Endothelial cell of umbilical vein (primary cell): Measurements from ENCODE around the gene GPR4. TPM values are rescaled to one million over a fixed set of nuclear protein-coding genes. Genes with fewer than 3 reads are reported as not detected.
A peak's percentile ranks its signal among the peaks of the same experiment; 100 is the strongest.

Experiments
- BruUV-seq: library from RNA; stranded (reverse); fragments of 400-500 nt; replicated peaks from 2 replicates; lab custom pipeline; 2021; lab: Mats Ljungman, UMichigan
- CTCF ChIA-PET: fragments of 300-600, 350-600 bp; sonication (Branson Sonifier 250); formaldehyde crosslinking; loops from one replicate; lab custom pipeline; 2021; ENCODE audit warnings: antibody characterized with exemption, inconsistent platforms; lab: Charles Lee
- POLR2A ChIA-PET: fragments of 300-600, 350-600 bp; sonication (Branson Sonifier 250); formaldehyde crosslinking; loops from one replicate; lab custom pipeline; 2021; ENCODE audit warnings: antibody characterized with exemption, inconsistent platforms; lab: Charles Lee
- DNase-seq: peaks from one replicate; pipeline ENCODE4 v3.0.0-alpha.2; 2011; ENCODE audit warnings: low read depth, low spot score
- FAIRE-seq: peaks from 2 replicates; lab custom pipeline; 2011; peaks lifted over from hg19 to GRCh38; lab: Jason Lieb, UNC
- H2AFZ ChIP-seq: 2 replicates; pipeline ENCODE4 v1.6.0; 2012; ENCODE audit warnings: low read depth, low read length, control low read depth, inconsistent platforms
- H3K27ac ChIP-seq: 2 replicates; pipeline ENCODE4 v1.5.1; 2011; ENCODE audit warnings: low read depth, mild to moderate bottlenecking, control low read depth, low read length, moderate library complexity; ENCODE audit not compliant: insufficient read depth
- H3K27me3 ChIP-seq, 2 experiments: 2 replicates each; pipeline versions ENCODE4 v1.6.0 to v1.6.1; 2011; ENCODE audit warnings: low read length in 2 of 2, mixed read lengths in 1 of 2; ENCODE audit not compliant: control insufficient read depth in 2 of 2, insufficient read depth in 2 of 2
- H3K36me3 ChIP-seq, 2 experiments: 2 replicates in 1 of 2; 3 replicates in 1 of 2; pipeline ENCODE4 v1.5.1; 2011; ENCODE audit warnings: low read length in 2 of 2, mild to moderate bottlenecking in 1 of 2, moderate library complexity in 1 of 2; ENCODE audit not compliant: control insufficient read depth in 2 of 2, insufficient read depth in 2 of 2; ENCODE audit errors: extremely low read depth in 1 of 2
- H3K4me1 ChIP-seq: 3 replicates; pipeline ENCODE4 v1.5.1; 2011; ENCODE audit warnings: mild to moderate bottlenecking, low read length; ENCODE audit not compliant: control insufficient read depth, insufficient read depth; ENCODE audit errors: extremely low read depth
- H3K4me2 ChIP-seq: 2 replicates; pipeline ENCODE4 v1.6.1; 2011; ENCODE audit warnings: low read length, control low read depth, mixed read lengths; ENCODE audit not compliant: insufficient read depth
- H3K4me3 ChIP-seq, 3 experiments: fragments of 200-600 bp in 1 of 3; sonication (generic), shearing (Covaris generic) in 1 of 3; replicated peaks in 1 of 3; 2 replicates each; pipeline ENCODE4 v1.5.1; 2011 to 2016; ENCODE audit warnings: control low read depth in 3 of 3, low read length in 3 of 3, mild to moderate bottlenecking in 2 of 3, inconsistent platforms in 1 of 3, low read depth in 1 of 3, moderate library complexity in 1 of 3; ENCODE audit not compliant: insufficient read depth in 1 of 3
- H3K79me2 ChIP-seq: 2 replicates; pipeline ENCODE4 v1.6.0; 2012; ENCODE audit warnings: low read length, inconsistent platforms; ENCODE audit not compliant: control insufficient read depth, insufficient read depth
- H3K9ac ChIP-seq: replicated peaks from 2 replicates; pipeline ENCODE3; 2011; ENCODE audit warnings: low read length, control low read depth; ENCODE audit not compliant: insufficient read depth; ENCODE audit errors: extremely low read depth
- H3K9me1 ChIP-seq: replicated peaks from 3 replicates; pipeline ENCODE4 v1.6.0; 2011; ENCODE audit warnings: mild to moderate bottlenecking, low read length; ENCODE audit not compliant: control insufficient read depth, insufficient read depth; ENCODE audit errors: extremely low read depth
- H3K9me3 ChIP-seq: replicated peaks from 2 replicates; pipeline ENCODE4 v1.5.1; 2012; ENCODE audit warnings: low read length, inconsistent platforms; ENCODE audit not compliant: control insufficient read depth, insufficient read depth
- H4K20me1 ChIP-seq: replicated peaks from 2 replicates; pipeline ENCODE3; 2011; ENCODE audit warnings: mild to moderate bottlenecking, low read length; ENCODE audit not compliant: control insufficient read depth, insufficient read depth; ENCODE audit errors: extremely low read depth
- CTCF ChIP-seq, 2 donors: IDR thresholded peaks; 1 replicate in 1 of 2; 2 replicates in 1 of 2; pipeline ENCODE4 v1.5.1; 2011; ENCODE audit warnings: low read length in 2 of 2, mild to moderate bottlenecking in 2 of 2, moderate library complexity in 2 of 2, control low read depth in 1 of 2, inconsistent platforms in 1 of 2, low read depth in 1 of 2; ENCODE audit not compliant: insufficient read depth in 1 of 2; ENCODE audit errors: extremely low read depth in 1 of 2
- EZH2 ChIP-seq: IDR thresholded peaks from 2 replicates; pipeline ENCODE4 v1.6.1; 2012; ENCODE audit warnings: borderline replicate concordance, low read depth, mild to moderate bottlenecking, moderate library complexity, low read length, inconsistent platforms; ENCODE audit not compliant: severe bottlenecking
- FOS ChIP-seq: IDR thresholded peaks from 2 replicates; pipeline ENCODE4 v1.6.1; 2011; ENCODE audit warnings: mild to moderate bottlenecking, low read length, moderate library complexity, borderline replicate concordance; ENCODE audit not compliant: insufficient read depth
- GATA2 ChIP-seq: IDR thresholded peaks from 2 replicates; pipeline ENCODE4 v1.7.0; 2011; ENCODE audit warnings: low read depth, mild to moderate bottlenecking, moderate library complexity, mixed read lengths, low read length; ENCODE audit not compliant: insufficient read length, insufficient read depth
- JUN ChIP-seq: IDR thresholded peaks from 2 replicates; pipeline ENCODE4 v1.6.1; 2011; ENCODE audit warnings: borderline replicate concordance, low read depth; ENCODE audit not compliant: insufficient read length, insufficient read depth
- MYC ChIP-seq: IDR thresholded peaks from one replicate; pipeline ENCODE4 v1.6.1; 2011; ENCODE audit warnings: mild to moderate bottlenecking, low read depth, low read length
- POLR2A ChIP-seq: IDR thresholded peaks from 2 replicates; pipeline ENCODE4 v1.6.1; 2012; ENCODE audit warnings: low read depth, mild to moderate bottlenecking, control low read depth, low read length
- POLR2AphosphoS5 ChIP-seq: IDR thresholded peaks from 2 replicates; pipeline ENCODE4 v1.6.1; 2012; ENCODE audit warnings: low read depth, mild to moderate bottlenecking, control low read depth, low read length, moderate library complexity; ENCODE audit not compliant: insufficient read depth
- dilution Hi-C: fragments of 300-500 bp; cut with MboI; formaldehyde crosslinking; loops from one replicate; pipeline ENCODE4 v1.15.0; 2019; ENCODE audit warnings: low sequenced_read_pairs; ENCODE audit not compliant: extremely low pct_ligation_motif_present
- intact Hi-C: fragments of 100-400 bp; cut with micrococcal nuclease; formaldehyde crosslinking; loops from one replicate; pipeline ENCODE4 v1.10.0; 2022
- polyA plus RNA-seq, 4 experiments: library from polyadenylated mRNA; depleted of rRNA in 3 of 4; stranded (reverse) in 3 of 4; unstranded in 1 of 4; fragments of >200 nt; gene quantifications; 2 replicates each; pipeline versions ENCODE4 v1.2.1 to v1.2.3, GENCODE V29; 2011 to 2012; ENCODE audit warnings: missing spikeins in 1 of 4
- total RNA-seq: library from RNA; stranded (reverse); gene quantifications from 2 replicates; pipeline ENCODE4 v1.2.3, GENCODE V29; 2021
- TF ChIP-seq, protein P1 (sequence below): IDR thresholded peaks from 2 replicates; pipeline ENCODE4 v1.6.1; 2011; ENCODE audit not compliant: insufficient read depth, insufficient read length

The GPR4 gene
- total and polyA plus RNA-seq, 2 donors (not counting 3 experiments of a cell fraction or from before 2014, with no cell fraction given): 17.9 to 26.7 TPM

- DNase-seq (peak; percentile 85), FAIRE-seq (peak; percentile 81)
- intact Hi-C loops (loop anchor here (1.0 to 5.0 kb wide), 5 partner anchors 58 to 216 kb away; partner anchors contain the start of gene OPA3), dilution Hi-C loops (no loop called here)
- H3K4me1 ChIP-seq: peaks cover 42% of the 10 kb centered on the region
- ChIA-PET CTCF (interaction anchor here (0.7 to 5.3 kb wide), 33 partner anchors 10 to 204 kb away, joined by 3 to 91 read pairs (median 12); partner anchors contain the start of genes GPR4, OPA3, PPM1N and QPCTL), POLR2A (no interaction called here)
- H4K20me1 ChIP-seq: no peaks in the 10 kb centered on the region
- peak overlapping the region; percentile 9 for H3K27ac ChIP-seq
- H3K4me2 ChIP-seq: peak overlapping the region; percentile 83
- peak overlapping the region; percentile 28 for H2AFZ ChIP-seq
- H3K27me3 ChIP-seq: no peaks in the 10 kb centered on the region
- no peaks in the 10 kb centered on the region for H3K36me3 ChIP-seq
- H3K4me3 ChIP-seq: peak overlapping the region in 1 of 3 experiments; percentile 13
- H3K79me2 ChIP-seq: no peaks in the 10 kb centered on the region
- TF ChIP-seq CTCF (IDR thresholded peaks at IDR 0.05; ENCODE audit: extremely low read depth in 1 of 2, insufficient read depth in 1 of 2, low read depth in 1 of 2, low read length in 2 of 2): peak; percentile 98 to 99
- peak; percentile 19 for TF ChIP-seq POLR2AphosphoS5
- TF ChIP-seq JUN: no peak
- no peak for TF ChIP-seq MYC
- TF ChIP-seq, protein P1, sequence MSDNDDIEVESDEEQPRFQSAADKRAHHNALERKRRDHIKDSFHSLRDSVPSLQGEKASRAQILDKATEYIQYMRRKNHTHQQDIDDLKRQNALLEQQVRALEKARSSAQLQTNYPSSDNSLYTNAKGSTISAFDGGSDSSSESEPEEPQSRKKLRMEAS: no peak
- peak; percentile 32 for TF ChIP-seq GATA2
- peak; percentile 25 for TF ChIP-seq FOS
- TF ChIP-seq POLR2A: no peak
- TF ChIP-seq EZH2: no peak
- no TSS peak for BruUV-seq
- H3K9me1 ChIP-seq: no peaks in the 10 kb centered on the region
- H3K9me3 ChIP-seq: no peaks in the 10 kb centered on the region
- H3K9ac ChIP-seq: no peak overlapping the region
Measured at GRCh38 chr19:45643024-45643926, 41.3 kb upstream of the GPR4 start.
